Erythroblast (primary cell): ENCODE results near the gene NUCKS1.

Source experiments
- GATA1 ChIP-seq: IDR thresholded peaks from 2 replicates; pipeline ENCODE4 v1.6.1; 2011; ENCODE audit warnings: low read depth, mild to moderate bottlenecking, control low read depth, low read length, moderate library complexity
- POLR2A ChIP-seq: IDR thresholded peaks from 2 replicates; pipeline ENCODE4 v1.6.1; 2011; ENCODE audit warnings: mild to moderate bottlenecking, low read length

DNA sequence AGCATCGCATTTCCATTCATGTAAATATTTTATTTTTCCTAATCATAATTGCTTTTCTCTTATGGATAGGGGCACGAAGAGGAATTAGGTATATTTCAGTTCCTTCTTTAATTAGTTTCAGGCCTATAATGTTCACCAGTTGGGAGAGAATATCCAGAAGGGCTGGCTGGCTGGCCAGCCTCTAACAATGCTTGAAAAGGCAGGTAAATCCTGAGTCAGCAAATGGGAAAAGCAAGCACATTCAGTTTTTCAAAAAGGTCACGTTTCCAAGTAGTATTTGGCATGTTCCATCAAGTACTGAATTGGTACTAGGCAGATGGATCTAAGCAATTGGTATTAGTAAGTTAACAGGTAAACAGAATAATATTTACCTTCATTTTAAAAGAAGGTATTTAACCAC is 17.3 kb upstream of the NUCKS1 start:
- no peak for TF ChIP-seq POLR2A
- no peak for TF ChIP-seq GATA1
